Activated naive CD8-positive, alpha-beta T cell treated with anti-CD3 and anti-CD28 coated beads, Interleukin-2, amount 50 U/mL, for 24 hours (primary cell): Measurements from ENCODE around the gene SLC24A4.

ENCODE experiments used
- ATAC-seq: fragments of 150-1000 bp; cut with Tn5 transposase; one replicate; pipeline ENCODE4 v1.10.0; 2021
- DNase-seq: peaks from one replicate; pipeline ENCODE4 v3.0.0; 2021
- H3K27ac Mint-ChIP-seq: one replicate; pipeline ENCODE4 v1.8.0; 2021; ENCODE audit warnings: mild to moderate bottlenecking, mixed read lengths
- H3K27me3 Mint-ChIP-seq: one replicate; pipeline ENCODE4 v1.8.0; 2021; ENCODE audit warnings: mixed read lengths
- H3K36me3 Mint-ChIP-seq: one replicate; pipeline ENCODE4 v1.8.0; 2021; ENCODE audit warnings: low read depth, mixed read lengths
- H3K4me1 Mint-ChIP-seq: one replicate; pipeline ENCODE4 v1.8.0; 2021; ENCODE audit warnings: mixed read lengths
- H3K4me3 Mint-ChIP-seq: one replicate; pipeline ENCODE4 v1.8.0; 2021; ENCODE audit warnings: mild to moderate bottlenecking, moderate library complexity, mixed read lengths
- H3K9me3 Mint-ChIP-seq: one replicate; pipeline ENCODE4 v1.8.0; 2021; ENCODE audit warnings: mixed read lengths

Gene SLC24A4

GRCh38 chr14:92437729-92438285 is 114.8 kb downstream of the SLC24A4 start:
- ATAC-seq (no peak), DNase-seq (no peak)
- Mint-ChIP-seq H3K27ac (no peak overlapping the region), H3K4me3 (no peak overlapping the region), H3K9me3 (peaks cover 5% of the 10 kb centered on the region), H3K4me1 (peaks cover 32% of the 10 kb centered on the region), H3K36me3 (no peaks in the 10 kb centered on the region), H3K27me3 (no peaks in the 10 kb centered on the region)

- H3K36me3 Mint-ChIP-seq = no peaks in the 10 kb centered on the region
- H3K9me3 Mint-ChIP-seq = peaks cover 5% of the 10 kb centered on the region
- H3K4me1 Mint-ChIP-seq = peaks cover 33% of the 10 kb centered on the region
- peak overlapping the region; percentile 53 for H3K27ac Mint-ChIP-seq
- ATAC-seq (peak; percentile 67), DNase-seq (peak; percentile 41)
- H3K27me3 Mint-ChIP-seq = no peaks in the 10 kb centered on the region
- H3K4me3 Mint-ChIP-seq = peak overlapping the region; percentile 24
Measured at GRCh38 chr14:92439537-92440344, 116.8 kb downstream of the SLC24A4 start.

DNA sequence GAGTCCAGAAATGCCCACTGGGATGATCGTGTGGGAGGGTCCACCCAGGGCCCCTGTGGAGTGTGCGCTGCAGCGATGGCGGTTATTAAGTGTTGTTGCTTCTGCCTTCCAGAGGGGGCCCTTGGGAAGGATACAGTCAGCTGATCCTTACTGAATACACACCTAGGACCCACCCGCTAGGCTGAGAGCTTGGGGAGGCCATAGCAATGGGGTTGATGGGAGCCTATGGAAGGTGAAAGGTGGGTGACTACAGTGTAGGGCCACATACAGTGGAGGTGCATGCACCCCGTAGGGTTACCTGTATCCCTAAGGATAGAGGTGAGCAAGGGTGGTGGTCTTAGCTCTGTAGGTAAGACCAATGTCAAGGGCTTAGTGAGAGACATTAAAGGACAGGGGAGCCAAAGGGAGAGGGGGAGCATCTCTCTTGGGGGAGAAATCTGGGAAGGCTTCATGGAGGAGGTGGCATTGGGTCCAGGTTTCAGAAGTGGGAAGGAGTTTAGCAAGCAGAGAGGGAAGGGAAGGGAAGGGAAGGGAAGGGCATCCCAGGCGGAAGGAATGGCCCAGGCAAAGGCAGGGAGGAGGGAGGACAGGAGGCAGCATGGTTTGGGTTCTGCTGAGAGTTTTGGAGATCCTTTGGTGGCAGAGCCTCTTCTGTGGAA is 117.5 kb downstream of the SLC24A4 start:
- H3K36me3 Mint-ChIP-seq = no peaks in the 10 kb centered on the region
- H3K4me1 Mint-ChIP-seq = peaks cover 33% of the 10 kb centered on the region
- ATAC-seq = no peak
- peaks cover 5% of the 10 kb centered on the region for H3K9me3 Mint-ChIP-seq
- H3K4me3 Mint-ChIP-seq = no peak overlapping the region
- no peaks in the 10 kb centered on the region for H3K27me3 Mint-ChIP-seq
- DNase-seq = no peak
- H3K27ac Mint-ChIP-seq = no peak overlapping the region

- Mint-ChIP-seq H3K36me3 (no peaks in the 10 kb centered on the region), H3K27ac (no peak overlapping the region), H3K27me3 (no peaks in the 10 kb centered on the region), H3K9me3 (peaks cover 3% of the 10 kb centered on the region), H3K4me3 (no peak overlapping the region), H3K4me1 (peaks cover 38% of the 10 kb centered on the region)
- DNase-seq (no peak), ATAC-seq (no peak)
Measured at GRCh38 chr14:92441751-92442504, 119.0 kb downstream of the SLC24A4 start.

GRCh38 chr14:92443167-92443566 is 120.2 kb downstream of the SLC24A4 start:
- H3K27me3 Mint-ChIP-seq = no peaks in the 10 kb centered on the region
- DNase-seq (no peak), ATAC-seq (no peak)
- no peaks in the 10 kb centered on the region for H3K36me3 Mint-ChIP-seq
- no peak overlapping the region for H3K27ac Mint-ChIP-seq
- no peak overlapping the region for H3K4me3 Mint-ChIP-seq
- H3K4me1 Mint-ChIP-seq = peaks cover 36% of the 10 kb centered on the region
- no peaks in the 10 kb centered on the region for H3K9me3 Mint-ChIP-seq

GRCh38 chr14:92443741-92444140 is 120.8 kb downstream of the SLC24A4 start:
- no peak overlapping the region for H3K4me3 Mint-ChIP-seq
- H3K27ac Mint-ChIP-seq = no peak overlapping the region
- H3K4me1 Mint-ChIP-seq = peaks cover 36% of the 10 kb centered on the region
- no peaks in the 10 kb centered on the region for H3K27me3 Mint-ChIP-seq
- DNase-seq (no peak), ATAC-seq (no peak)
- no peaks in the 10 kb centered on the region for H3K9me3 Mint-ChIP-seq
- H3K36me3 Mint-ChIP-seq = no peaks in the 10 kb centered on the region

DNA sequence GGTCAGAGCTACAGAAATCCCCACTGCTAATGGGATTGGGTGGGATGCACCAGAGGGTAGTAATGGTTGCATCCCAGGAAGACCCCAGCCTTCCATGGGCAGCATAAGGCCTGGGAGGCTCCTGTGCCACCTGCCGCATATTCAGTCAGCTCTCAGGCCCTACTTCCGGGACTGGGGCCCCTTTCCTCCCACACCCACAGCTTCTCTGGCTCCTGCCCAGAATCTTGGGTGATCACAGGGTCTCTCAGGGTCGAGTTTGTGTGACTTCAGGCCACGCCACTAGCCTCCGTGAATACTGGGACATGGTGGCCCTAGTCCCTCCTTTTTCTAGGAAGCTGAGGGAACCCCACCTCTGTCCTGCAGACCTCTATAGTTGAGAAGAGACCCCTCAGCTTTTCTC is 123.8 kb downstream of the SLC24A4 start:
- Mint-ChIP-seq H3K4me3 (no peak overlapping the region), H3K36me3 (no peaks in the 10 kb centered on the region)
- ATAC-seq = no peak

DNA sequence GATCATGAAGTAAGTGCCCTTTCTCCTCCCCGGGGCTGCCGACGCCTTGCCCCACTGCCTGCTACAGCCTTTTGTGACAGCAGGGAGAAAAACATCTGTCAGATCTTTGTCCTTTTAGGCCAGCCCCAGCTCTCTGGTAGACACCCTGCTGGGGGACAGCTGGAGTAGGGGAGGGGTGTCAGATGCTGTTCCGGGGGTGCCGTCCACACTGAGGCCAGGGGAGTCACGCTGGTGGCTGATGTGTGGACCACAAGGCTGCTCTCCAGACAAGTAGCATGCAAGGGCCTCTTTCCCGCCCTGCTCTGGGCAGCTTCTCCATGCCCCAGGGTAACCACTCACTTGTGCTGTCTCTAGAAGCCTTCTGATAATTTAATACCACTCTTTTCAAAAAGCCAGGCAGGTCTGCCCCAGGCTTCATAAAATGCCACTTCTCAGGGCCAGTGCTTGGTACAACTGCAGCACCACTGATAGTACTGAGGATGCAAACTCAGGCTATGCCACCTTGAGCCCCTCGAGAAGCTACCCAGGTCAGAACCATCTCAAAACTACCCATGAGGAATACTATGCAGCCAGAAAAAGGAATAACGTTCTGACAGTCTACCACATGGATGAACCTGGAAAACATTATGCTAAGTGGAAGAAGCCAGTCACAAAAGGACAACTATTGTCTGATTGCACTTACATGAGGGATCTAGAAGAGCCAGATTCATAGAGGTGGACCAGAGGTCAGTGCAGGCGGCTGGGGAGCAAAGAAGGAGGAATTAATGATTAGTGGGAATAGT is 124.6 kb downstream of the SLC24A4 start:
- Mint-ChIP-seq H3K27ac (no peak overlapping the region), H3K27me3 (no peaks in the 10 kb centered on the region), H3K4me1 (peaks cover 8% of the 10 kb centered on the region), H3K36me3 (no peaks in the 10 kb centered on the region), H3K4me3 (no peak overlapping the region), H3K9me3 (no peaks in the 10 kb centered on the region)
- DNase-seq (no peak), ATAC-seq (no peak)

More for the DNA sequence above, 123.8 kb downstream of the SLC24A4 start:
- no peak overlapping the region for H3K27ac Mint-ChIP-seq
- peaks cover 16% of the 10 kb centered on the region for H3K4me1 Mint-ChIP-seq
- H3K9me3 Mint-ChIP-seq = no peaks in the 10 kb centered on the region
- no peaks in the 10 kb centered on the region for H3K27me3 Mint-ChIP-seq
- DNase-seq = no peak

DNA sequence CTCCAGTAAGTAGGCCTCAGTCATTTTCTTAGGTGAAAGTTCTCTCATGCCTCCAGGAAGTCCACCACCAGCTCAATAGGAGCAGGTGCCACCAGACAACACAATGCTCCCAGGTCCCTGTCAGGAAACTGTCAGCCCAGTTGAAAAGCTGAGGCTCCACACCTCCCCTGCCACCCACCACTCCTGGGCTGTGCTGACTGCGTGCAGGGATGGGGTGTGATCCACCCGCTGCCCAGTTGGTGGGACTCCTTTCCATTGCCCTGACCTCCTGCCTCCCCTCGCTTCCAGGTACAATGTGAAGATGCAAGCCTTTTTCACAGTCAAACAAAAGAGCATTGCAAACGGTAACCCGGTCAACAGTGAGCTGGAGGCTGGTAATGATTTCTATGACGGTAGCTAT is 125.8 kb downstream of the SLC24A4 start:
- DNase-seq = no peak
- Mint-ChIP-seq H3K36me3 (no peaks in the 10 kb centered on the region), H3K9me3 (no peaks in the 10 kb centered on the region), H3K4me1 (peaks cover 5% of the 10 kb centered on the region), H3K4me3 (no peak overlapping the region), H3K27me3 (no peaks in the 10 kb centered on the region), H3K27ac (no peak overlapping the region)
- ATAC-seq = no peak

DNA sequence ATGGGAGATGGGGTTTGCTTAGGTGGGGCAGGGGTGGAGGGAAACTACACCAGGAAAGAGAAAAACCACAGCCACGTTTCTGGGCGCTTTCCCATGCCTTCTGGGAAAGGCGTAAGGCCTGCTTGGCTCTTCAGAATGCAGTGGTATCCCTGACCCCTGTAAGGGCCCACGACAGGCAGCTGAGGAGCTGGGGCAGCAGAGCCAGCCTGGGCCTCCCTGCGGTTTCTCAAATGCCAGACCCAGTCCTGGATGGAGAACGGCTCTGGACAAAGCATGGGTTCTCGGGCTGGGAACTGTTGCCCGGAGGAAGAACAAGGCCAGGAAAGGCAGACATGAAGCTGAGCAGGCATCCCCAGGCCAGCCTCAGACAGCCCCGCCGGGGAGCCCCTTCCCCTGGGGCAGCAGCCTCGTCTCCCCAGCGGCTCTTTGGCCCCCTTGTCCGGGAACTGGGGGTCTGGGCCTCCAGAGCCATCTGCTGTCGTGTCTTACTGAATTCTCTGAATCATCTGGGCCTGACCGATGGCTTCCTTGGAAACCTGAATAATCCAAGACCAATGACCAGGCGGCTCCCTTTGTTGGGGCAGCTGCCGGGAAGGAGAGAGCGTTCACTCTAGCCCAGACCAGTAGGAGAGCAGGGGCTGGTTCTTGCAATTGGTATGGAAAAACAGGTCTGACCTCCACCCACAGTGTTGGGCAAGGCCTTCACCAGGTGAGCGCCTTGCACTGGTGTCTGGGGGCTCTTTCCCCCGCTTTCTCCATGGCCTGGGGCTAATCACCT is 126.6 kb downstream of the SLC24A4 start:
- H3K27ac Mint-ChIP-seq = no peak overlapping the region
- no peaks in the 10 kb centered on the region for H3K36me3 Mint-ChIP-seq
- no peaks in the 10 kb centered on the region for H3K9me3 Mint-ChIP-seq
- H3K27me3 Mint-ChIP-seq = no peaks in the 10 kb centered on the region
- H3K4me3 Mint-ChIP-seq = no peak overlapping the region
- H3K4me1 Mint-ChIP-seq = peaks cover 5% of the 10 kb centered on the region
- DNase-seq = no peak
- no peak for ATAC-seq

- no peak overlapping the region for H3K4me3 Mint-ChIP-seq
- H3K27me3 Mint-ChIP-seq = no peaks in the 10 kb centered on the region
- no peak for DNase-seq
- H3K27ac Mint-ChIP-seq = no peak overlapping the region
- ATAC-seq = no peak
- H3K9me3 Mint-ChIP-seq = no peaks in the 10 kb centered on the region
- peaks cover 5% of the 10 kb centered on the region for H3K4me1 Mint-ChIP-seq
- H3K36me3 Mint-ChIP-seq = no peaks in the 10 kb centered on the region
Measured at GRCh38 chr14:92450351-92451070, 127.5 kb downstream of the SLC24A4 start.

- no peak for ATAC-seq
- no peak for DNase-seq
- Mint-ChIP-seq H3K36me3 (no peaks in the 10 kb centered on the region), H3K27me3 (no peaks in the 10 kb centered on the region), H3K4me3 (no peak overlapping the region), H3K4me1 (peaks cover 5% of the 10 kb centered on the region), H3K27ac (no peak overlapping the region), H3K9me3 (no peaks in the 10 kb centered on the region)
Measured at GRCh38 chr14:92451245-92451644, 128.3 kb downstream of the SLC24A4 start.

DNA sequence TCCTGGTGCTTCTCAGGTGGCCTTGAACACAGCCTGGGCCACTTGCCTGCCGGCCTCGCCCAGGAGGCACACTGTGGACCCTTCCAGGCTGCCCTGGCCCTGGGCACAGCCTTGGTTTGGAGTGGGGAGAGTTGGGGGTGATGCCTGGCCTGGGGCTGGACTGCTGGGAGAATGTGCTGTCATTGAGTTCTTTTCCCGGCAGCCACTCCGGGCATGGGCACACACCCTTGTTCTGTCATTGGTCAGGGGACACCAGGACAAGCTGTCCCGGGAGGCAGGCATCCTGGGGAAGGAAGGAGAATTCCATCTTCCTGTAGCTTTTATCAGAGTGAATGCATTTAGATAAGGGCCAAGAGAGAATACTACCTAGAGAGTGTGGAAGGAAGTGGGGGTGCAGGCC is 128.8 kb downstream of the SLC24A4 start:
- ATAC-seq (no peak), DNase-seq (no peak)
- Mint-ChIP-seq H3K27ac (no peak overlapping the region), H3K4me3 (no peak overlapping the region), H3K27me3 (no peaks in the 10 kb centered on the region), H3K36me3 (no peaks in the 10 kb centered on the region), H3K4me1 (peaks cover 2% of the 10 kb centered on the region), H3K9me3 (no peaks in the 10 kb centered on the region)
